Measurements from ENCODE around the gene TAS2R38. TPM values are rescaled to one million over a fixed set of nuclear protein-coding genes. Genes with fewer than 3 reads are reported as not detected.

TAS2R38 gene
- total RNA-seq, 1 experiment from 2014 or later: not detected

- no peak for TF ChIP-seq PRDM15 (CRISPR knock-in tag; IDR thresholded peaks at IDR 0.05)
Observed at GRCh38 chr7:141999058-141999623, 25.6 kb upstream of the TAS2R38 start (continued).

GRCh38 chr7:141993354-141993753 is 19.8 kb upstream of the TAS2R38 start:
- ATAC-seq (no peak), DNase-seq (ENCODE audit: low spot score) (no peak)
- no peak overlapping the region for H3K4me3 Mint-ChIP-seq
- H3K27me3 Mint-ChIP-seq (ENCODE audit: low read depth): no peaks in the 10 kb centered on the region
- ChIA-PET POLR2A (no interaction called here), CTCF (interaction anchor here (1.1 to 2.3 kb wide), 2 partner anchors 17 to 20 kb away, joined by 3 to 8 read pairs; no protein-coding TSS in a partner anchor)
- H3K27ac Mint-ChIP-seq: no peak overlapping the region
- H3K36me3 Mint-ChIP-seq: no peaks in the 10 kb centered on the region
- peaks cover 10% of the 10 kb centered on the region for H3K4me1 Mint-ChIP-seq
- H3K9me3 Mint-ChIP-seq: peaks cover 2% of the 10 kb centered on the region; the same call in 1 of the 2 replicates
- TF ChIP-seq ESRRA (CRISPR knock-in tag; IDR thresholded peaks at IDR 0.05; ENCODE audit: borderline replicate concordance) (no peak), ZNF121 (CRISPR knock-in tag; IDR thresholded peaks at IDR 0.05) (no peak), ZNF416 (CRISPR knock-in tag; IDR thresholded peaks at IDR 0.05) (no peak), ZBTB43 (CRISPR knock-in tag; IDR thresholded peaks at IDR 0.05) (no peak), ZNF138 (CRISPR knock-in tag; conservative IDR thresholded peaks at IDR 0.05) (no peak), CTCF (IDR thresholded peaks at IDR 0.05) (no peak), KAT7 (CRISPR knock-in tag; IDR thresholded peaks at IDR 0.05; ENCODE audit: borderline replicate concordance) (no peak), ZMAT4 (CRISPR knock-in tag; IDR thresholded peaks at IDR 0.05) (no peak), NR3C1 (CRISPR knock-in tag; conservative IDR thresholded peaks at IDR 0.05; ENCODE audit: low read depth) (no peak), ARID4B (CRISPR knock-in tag; IDR thresholded peaks at IDR 0.05; ENCODE audit: borderline replicate concordance) (no peak), PREB (CRISPR knock-in tag; IDR thresholded peaks at IDR 0.05; ENCODE audit: borderline replicate concordance) (no peak)

Measured in WTC11 (cell line).